GM19395 (cell line): ENCODE results near the gene TRO.

Experiments used
- ATAC-seq: cut with Tn5 transposase; IDR thresholded peaks from one replicate; pipeline ENCODE4 v1.9.1; 2021; ENCODE audit warnings: mild to moderate bottlenecking, moderate library complexity; ENCODE audit not compliant: unreplicated experiment

Gene TRO

GRCh38 chrX:54950730-54951375 is 30.2 kb downstream of the TRO start:
- ATAC-seq, result no peak

GRCh38 chrX:54961750-54962149 is 41.1 kb downstream of the TRO start:
- ATAC-seq, result no peak

GRCh38 chrX:54964766-54965497 is 44.3 kb downstream of the TRO start:
- no peak for ATAC-seq

- ATAC-seq, result no peak
These were observed 56.8 kb downstream of the TRO start for GRCh38 chrX:54977387-54977786.

- no peak for ATAC-seq
These were observed 57.8 kb downstream of the TRO start for GRCh38 chrX:54978448-54978847.

- ATAC-seq, result no peak
These were observed 58.8 kb downstream of the TRO start for GRCh38 chrX:54979432-54979831.

GRCh38 chrX:54980334-54980733 is 59.7 kb downstream of the TRO start:
- no peak for ATAC-seq
